ENCODE measurements around the gene CASP2.

- no peak for TF ChIP-seq GATA3 (IDR thresholded peaks at IDR 0.05; ENCODE audit: low read depth, low read length)
- TF ChIP-seq GATA2 (IDR thresholded peaks at IDR 0.05; ENCODE audit: low read depth, low read length), result no peak
Measured at GRCh38 chr7:143320620-143321019, 32.5 kb downstream of the CASP2 start.
